Endothelial cell of umbilical vein (primary cell): ENCODE measurements around the gene NEURL1B.

ENCODE experiments used
- EZH2 ChIP-seq: IDR thresholded peaks from 2 replicates; pipeline ENCODE4 v1.6.1; 2012; ENCODE audit warnings: borderline replicate concordance, low read depth, mild to moderate bottlenecking, moderate library complexity, low read length, inconsistent platforms; ENCODE audit not compliant: severe bottlenecking
- JUN ChIP-seq: IDR thresholded peaks from 2 replicates; pipeline ENCODE4 v1.6.1; 2011; ENCODE audit warnings: borderline replicate concordance, low read depth; ENCODE audit not compliant: insufficient read length, insufficient read depth
- MYC ChIP-seq: IDR thresholded peaks from one replicate; pipeline ENCODE4 v1.6.1; 2011; ENCODE audit warnings: mild to moderate bottlenecking, low read depth, low read length
- POLR2A ChIP-seq: IDR thresholded peaks from 2 replicates; pipeline ENCODE4 v1.6.1; 2012; ENCODE audit warnings: low read depth, mild to moderate bottlenecking, control low read depth, low read length
- POLR2AphosphoS5 ChIP-seq: IDR thresholded peaks from 2 replicates; pipeline ENCODE4 v1.6.1; 2012; ENCODE audit warnings: low read depth, mild to moderate bottlenecking, control low read depth, low read length, moderate library complexity; ENCODE audit not compliant: insufficient read depth
- TF ChIP-seq, protein P1 (sequence below), 2 donors: IDR thresholded peaks; 1 replicate in 1 of 2; 2 replicates in 1 of 2; pipeline ENCODE4 v1.5.1; 2011; ENCODE audit warnings: low read length in 2 of 2, mild to moderate bottlenecking in 2 of 2, moderate library complexity in 2 of 2, control low read depth in 1 of 2, inconsistent platforms in 1 of 2, low read depth in 1 of 2; ENCODE audit not compliant: insufficient read depth in 1 of 2; ENCODE audit errors: extremely low read depth in 1 of 2
- TF ChIP-seq, protein P2 (sequence below): IDR thresholded peaks from 2 replicates; pipeline ENCODE4 v1.6.1; 2011; ENCODE audit not compliant: insufficient read depth, insufficient read length

DNA sequence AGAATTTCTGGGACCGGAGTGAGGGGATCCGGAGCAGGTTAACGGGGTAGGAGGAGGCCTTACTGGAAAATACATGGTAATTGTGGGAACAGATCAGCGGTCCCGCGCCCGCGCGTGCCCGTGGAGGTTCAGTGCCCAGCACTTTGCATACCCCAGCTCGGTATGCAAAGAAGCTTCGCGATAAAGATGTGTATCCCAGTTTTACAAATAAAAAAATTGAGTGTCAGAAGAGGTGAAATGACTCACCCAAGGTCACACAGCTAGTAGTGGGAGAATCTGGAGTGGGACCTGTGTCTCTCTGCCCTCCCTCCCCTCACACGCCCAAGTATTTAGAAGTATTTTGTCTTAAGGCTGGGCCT is 967 bp downstream of the NEURL1B start:
- no peak for TF ChIP-seq POLR2A
- peak; percentile 3 for TF ChIP-seq JUN
- TF ChIP-seq, protein P1, sequence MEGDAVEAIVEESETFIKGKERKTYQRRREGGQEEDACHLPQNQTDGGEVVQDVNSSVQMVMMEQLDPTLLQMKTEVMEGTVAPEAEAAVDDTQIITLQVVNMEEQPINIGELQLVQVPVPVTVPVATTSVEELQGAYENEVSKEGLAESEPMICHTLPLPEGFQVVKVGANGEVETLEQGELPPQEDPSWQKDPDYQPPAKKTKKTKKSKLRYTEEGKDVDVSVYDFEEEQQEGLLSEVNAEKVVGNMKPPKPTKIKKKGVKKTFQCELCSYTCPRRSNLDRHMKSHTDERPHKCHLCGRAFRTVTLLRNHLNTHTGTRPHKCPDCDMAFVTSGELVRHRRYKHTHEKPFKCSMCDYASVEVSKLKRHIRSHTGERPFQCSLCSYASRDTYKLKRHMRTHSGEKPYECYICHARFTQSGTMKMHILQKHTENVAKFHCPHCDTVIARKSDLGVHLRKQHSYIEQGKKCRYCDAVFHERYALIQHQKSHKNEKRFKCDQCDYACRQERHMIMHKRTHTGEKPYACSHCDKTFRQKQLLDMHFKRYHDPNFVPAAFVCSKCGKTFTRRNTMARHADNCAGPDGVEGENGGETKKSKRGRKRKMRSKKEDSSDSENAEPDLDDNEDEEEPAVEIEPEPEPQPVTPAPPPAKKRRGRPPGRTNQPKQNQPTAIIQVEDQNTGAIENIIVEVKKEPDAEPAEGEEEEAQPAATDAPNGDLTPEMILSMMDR (IDR thresholded peaks at IDR 0.05; ENCODE audit: extremely low read depth in 1 of 2, insufficient read depth in 1 of 2, low read depth in 1 of 2, low read length in 2 of 2), result no peak
- no peak for TF ChIP-seq MYC
- no peak for TF ChIP-seq EZH2
- no peak for TF ChIP-seq POLR2AphosphoS5
- TF ChIP-seq, protein P2, sequence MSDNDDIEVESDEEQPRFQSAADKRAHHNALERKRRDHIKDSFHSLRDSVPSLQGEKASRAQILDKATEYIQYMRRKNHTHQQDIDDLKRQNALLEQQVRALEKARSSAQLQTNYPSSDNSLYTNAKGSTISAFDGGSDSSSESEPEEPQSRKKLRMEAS, result no peak
